ENCODE measurements around the gene GIMAP2.

Gene GIMAP2

DNA sequence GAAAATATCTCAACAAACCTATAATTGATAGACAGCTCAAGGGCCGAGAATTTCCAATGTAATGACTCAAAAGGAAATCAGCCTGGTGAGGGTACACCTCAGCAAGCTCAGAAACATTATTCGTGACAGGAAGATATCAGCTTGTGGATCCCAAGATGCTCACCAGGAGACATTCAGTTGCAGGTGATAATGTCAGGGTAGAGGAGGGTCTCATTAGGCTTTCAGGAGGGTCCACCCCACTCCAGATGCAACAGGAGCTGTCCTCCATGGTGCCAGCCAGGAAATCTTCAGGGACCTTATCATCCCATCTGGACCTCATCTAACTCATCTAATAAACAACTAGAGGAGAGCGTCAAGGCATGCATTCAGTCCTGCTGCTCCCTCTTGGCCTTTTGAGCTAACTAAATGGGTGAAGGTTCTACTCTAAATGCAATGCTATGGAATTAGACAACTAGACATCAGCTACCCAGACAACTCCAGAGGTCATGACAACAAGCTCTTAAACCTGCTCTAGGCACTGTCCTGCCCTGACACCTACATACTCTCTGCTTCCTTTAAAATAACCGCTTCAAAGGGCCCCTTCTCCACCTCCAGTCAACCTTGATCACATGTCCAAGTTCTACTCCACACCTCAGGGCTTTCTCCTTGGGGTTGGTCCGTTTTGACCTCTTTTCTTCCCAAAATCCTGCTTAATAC is 47.4 kb downstream of the GIMAP2 start:
- no peak for ATAC-seq (replicated peaks)
- Mint-ChIP-seq H3K4me3 (no peak overlapping the region), H3K4me1 (peaks cover 4 to 11% of the 10 kb centered on the region in 2 donors), H3K27me3 (peaks cover 0 to 10% of the 10 kb centered on the region in 2 donors), H3K36me3 (no peaks in the 10 kb centered on the region), H3K9me3 (peaks cover 7 to 8% of the 10 kb centered on the region in 2 donors), H3K27ac (no peak overlapping the region)
- no peak for DNase-seq

DNA sequence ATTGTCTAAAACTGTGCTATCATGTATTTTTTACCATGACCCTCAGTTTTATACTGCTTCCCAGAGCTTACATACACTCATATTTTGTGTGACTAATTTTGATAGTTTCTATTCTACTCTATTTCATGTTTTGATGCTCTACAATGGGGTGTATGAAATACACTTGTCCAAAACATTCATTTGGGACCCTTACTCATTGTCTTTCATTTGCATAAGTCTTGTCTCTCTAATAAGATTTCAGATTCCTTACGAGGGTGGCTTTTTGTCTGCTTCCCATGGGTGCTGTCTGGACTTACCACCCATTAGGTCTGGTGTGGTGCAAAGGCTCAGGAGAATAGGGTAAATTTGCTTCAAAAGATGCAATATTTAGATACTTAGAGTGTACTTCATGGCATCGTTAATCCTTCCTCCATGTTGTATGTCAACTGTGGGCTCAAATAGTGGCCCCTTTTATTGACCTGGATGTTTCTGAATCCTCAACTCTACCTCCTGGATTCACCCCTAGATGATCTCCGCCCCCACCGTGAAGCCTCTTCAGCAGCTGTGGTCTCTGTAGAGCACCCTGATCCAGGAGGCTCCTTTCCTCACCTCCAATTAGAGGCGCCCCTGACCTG is 48.1 kb downstream of the GIMAP2 start:
- no peak for ATAC-seq (replicated peaks)
- H3K27me3 Mint-ChIP-seq = peaks cover 6 to 15% of the 10 kb centered on the region in 2 donors
- H3K27ac Mint-ChIP-seq = no peak overlapping the region
- no peak for DNase-seq
- peaks cover 4 to 16% of the 10 kb centered on the region in 2 donors for H3K4me1 Mint-ChIP-seq
- peaks cover 3 to 4% of the 10 kb centered on the region in 2 donors for H3K9me3 Mint-ChIP-seq
- H3K36me3 Mint-ChIP-seq = no peaks in the 10 kb centered on the region
- no peak overlapping the region for H3K4me3 Mint-ChIP-seq

DNA sequence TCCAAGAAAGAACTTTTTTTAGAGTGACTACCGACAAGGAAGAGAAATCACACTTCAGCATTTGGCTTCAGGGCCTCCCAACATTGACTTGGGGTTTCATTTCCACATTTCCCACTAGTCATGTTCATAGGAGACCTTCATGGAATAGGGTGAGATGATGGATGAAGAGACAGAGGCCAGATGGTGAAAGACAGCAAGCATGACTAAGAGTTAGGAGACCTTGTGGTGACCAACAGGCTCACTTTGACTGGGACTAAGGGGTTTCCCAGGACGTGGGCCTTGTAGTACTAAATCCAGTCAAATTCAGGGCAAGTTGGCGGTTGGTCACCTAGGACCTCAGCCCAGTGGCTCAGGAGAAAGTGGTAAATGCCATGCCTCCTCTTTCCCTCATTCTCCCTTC is 48.7 kb downstream of the GIMAP2 start:
- H3K9me3 Mint-ChIP-seq = peaks cover 0 to 3% of the 10 kb centered on the region in 2 donors
- H3K27ac Mint-ChIP-seq = no peak overlapping the region
- H3K4me1 Mint-ChIP-seq = peaks cover 4 to 16% of the 10 kb centered on the region in 2 donors
- ATAC-seq (replicated peaks) (peak in 1 of 2 donors; percentile 28), DNase-seq (no peak)
- H3K36me3 Mint-ChIP-seq = no peaks in the 10 kb centered on the region
- H3K4me3 Mint-ChIP-seq = no peak overlapping the region
- peaks cover 10 to 18% of the 10 kb centered on the region in 2 donors for H3K27me3 Mint-ChIP-seq

- H3K4me1 Mint-ChIP-seq = peaks cover 4 to 16% of the 10 kb centered on the region in 2 donors
- H3K27me3 Mint-ChIP-seq = peaks cover 14 to 22% of the 10 kb centered on the region in 2 donors
- no peaks in the 10 kb centered on the region for H3K36me3 Mint-ChIP-seq
- no peak overlapping the region for H3K4me3 Mint-ChIP-seq
- DNase-seq (no peak), ATAC-seq (replicated peaks) (no peak)
- H3K9me3 Mint-ChIP-seq = peaks cover 4% of the 10 kb centered on the region in 2 donors
- no peak overlapping the region for H3K27ac Mint-ChIP-seq
Measured at GRCh38 chr7:150735596-150736358, 50.3 kb downstream of the GIMAP2 start.

- Mint-ChIP-seq H3K4me1 (peaks cover 4 to 16% of the 10 kb centered on the region in 2 donors), H3K9me3 (peaks cover 4% of the 10 kb centered on the region in 2 donors), H3K4me3 (peak overlapping the region; percentile 73 to 74), H3K27ac (no peak overlapping the region), H3K27me3 (peaks cover 14 to 22% of the 10 kb centered on the region in 2 donors), H3K36me3 (no peaks in the 10 kb centered on the region)
- no peak for DNase-seq
- peak; percentile 4 to 16 for ATAC-seq (replicated peaks)
Measured at GRCh38 chr7:150736864-150737263, 51.4 kb downstream of the GIMAP2 start.

DNA sequence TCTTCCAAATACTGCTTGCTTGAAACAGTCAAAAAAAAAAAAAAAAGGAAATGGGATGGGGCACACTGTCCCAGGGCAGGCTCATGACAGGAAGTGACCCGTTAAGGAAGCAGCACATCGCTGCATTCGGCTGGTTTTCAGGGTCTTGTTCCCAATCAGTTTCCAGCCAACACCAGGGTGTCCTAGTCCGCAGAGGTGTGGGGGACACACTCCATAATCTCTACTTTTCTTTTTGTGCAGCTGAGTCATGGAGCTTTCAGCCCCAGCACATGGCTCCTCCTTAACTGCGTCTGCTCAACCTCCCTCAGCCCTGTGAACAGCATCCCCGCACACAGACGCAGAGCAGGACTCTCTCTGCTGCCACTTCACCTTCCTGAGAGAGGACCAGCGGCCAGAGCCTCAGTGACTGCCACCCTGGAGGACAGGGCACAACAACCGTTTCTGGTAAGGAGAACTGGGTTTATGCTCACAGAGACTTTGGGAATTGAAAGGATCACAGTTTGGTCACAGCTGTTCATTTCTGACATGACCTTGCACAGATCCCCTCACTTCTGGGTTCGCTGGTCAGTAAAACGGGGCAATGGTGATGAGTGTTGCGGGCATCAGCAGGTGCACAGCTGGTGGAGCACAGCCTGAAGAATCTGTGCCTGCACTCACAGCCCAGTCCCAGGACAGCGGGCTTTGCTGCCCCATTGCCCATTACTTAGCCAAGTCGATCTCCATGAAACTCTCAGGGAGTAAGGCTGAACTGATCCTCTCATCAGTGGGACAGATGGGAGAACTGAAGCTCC is 52.0 kb downstream of the GIMAP2 start, which contains the start of gene GIMAP5:
Gene GIMAP5, plus strand, starts transcription at position 154 of the 791 bp plus-strand sequence. CDS start 3,467 bp downstream, outside the sequence.
- DNase-seq (no peak), ATAC-seq (replicated peaks) (peak; percentile 67 to 83)
- Mint-ChIP-seq H3K27ac (peak within 1 kb of the TSS; percentile 9), H3K9me3 (peaks cover 4% of the 10 kb centered on the region in 2 donors), H3K36me3 (no peaks in the 10 kb centered on the region), H3K27me3 (peaks cover 14 to 24% of the 10 kb centered on the region in 2 donors), H3K4me1 (peaks cover 4 to 16% of the 10 kb centered on the region in 2 donors), H3K4me3 (peak within 1 kb of the TSS; percentile 73 to 74)

GRCh38 chr7:150738092-150738491 is 52.6 kb downstream of the GIMAP2 start:
- Mint-ChIP-seq H3K4me1 (peaks cover 4 to 16% of the 10 kb centered on the region in 2 donors), H3K36me3 (no peaks in the 10 kb centered on the region), H3K27ac (no peak overlapping the region), H3K4me3 (peak overlapping the region; percentile 9 to 74), H3K9me3 (peaks cover 4% of the 10 kb centered on the region in 2 donors), H3K27me3 (peaks cover 14 to 26% of the 10 kb centered on the region in 2 donors)
- no peak for ATAC-seq (replicated peaks)
- DNase-seq = no peak

GRCh38 chr7:150738591-150739001 is 53.1 kb downstream of the GIMAP2 start:
- no peak for ATAC-seq (replicated peaks)
- no peak overlapping the region for H3K27ac Mint-ChIP-seq
- H3K4me3 Mint-ChIP-seq = no peak overlapping the region
- peaks cover 4% of the 10 kb centered on the region in 2 donors for H3K9me3 Mint-ChIP-seq
- H3K4me1 Mint-ChIP-seq = peaks cover 4 to 16% of the 10 kb centered on the region in 2 donors
- H3K36me3 Mint-ChIP-seq = no peaks in the 10 kb centered on the region
- no peak for DNase-seq
- peaks cover 14 to 26% of the 10 kb centered on the region in 2 donors for H3K27me3 Mint-ChIP-seq

GRCh38 chr7:150739033-150739432 is 53.5 kb downstream of the GIMAP2 start:
- Mint-ChIP-seq H3K4me3 (no peak overlapping the region), H3K36me3 (no peaks in the 10 kb centered on the region), H3K9me3 (peaks cover 4% of the 10 kb centered on the region in 2 donors), H3K27me3 (peaks cover 14 to 26% of the 10 kb centered on the region in 2 donors), H3K27ac (no peak overlapping the region), H3K4me1 (peaks cover 4 to 16% of the 10 kb centered on the region in 2 donors)
- DNase-seq = no peak
- ATAC-seq (replicated peaks) = no peak

DNA sequence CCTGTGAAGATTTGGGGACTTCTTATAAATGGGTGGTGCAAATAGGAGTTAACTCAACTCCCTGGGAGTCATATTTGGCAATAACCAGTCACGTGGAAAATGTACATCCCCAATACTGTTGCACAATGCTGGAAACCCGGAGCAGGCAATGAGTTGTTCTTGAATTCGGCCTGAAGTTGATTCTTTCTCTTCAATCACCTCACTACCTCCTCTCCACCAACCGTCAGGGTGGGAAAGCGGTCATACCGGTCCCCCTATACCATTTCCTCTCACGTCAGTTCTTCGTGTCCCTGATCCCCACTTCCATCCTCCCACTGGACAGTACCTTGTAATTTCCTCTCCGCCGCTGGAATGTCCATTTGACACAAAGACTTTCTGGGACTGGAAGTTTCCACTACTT is 54.5 kb downstream of the GIMAP2 start:
- no peak for DNase-seq
- peaks cover 4 to 16% of the 10 kb centered on the region in 2 donors for H3K4me1 Mint-ChIP-seq
- H3K36me3 Mint-ChIP-seq = no peaks in the 10 kb centered on the region
- no peak overlapping the region for H3K4me3 Mint-ChIP-seq
- peaks cover 2 to 4% of the 10 kb centered on the region in 2 donors for H3K9me3 Mint-ChIP-seq
- peaks cover 14 to 25% of the 10 kb centered on the region in 2 donors for H3K27me3 Mint-ChIP-seq
- no peak for ATAC-seq (replicated peaks)
- no peak overlapping the region for H3K27ac Mint-ChIP-seq

- Mint-ChIP-seq H3K36me3 (no peaks in the 10 kb centered on the region), H3K9me3 (peaks cover 2 to 4% of the 10 kb centered on the region in 2 donors), H3K27me3 (peaks cover 14 to 23% of the 10 kb centered on the region in 2 donors), H3K4me1 (peaks cover 3 to 10% of the 10 kb centered on the region in 2 donors), H3K27ac (no peak overlapping the region), H3K4me3 (no peak overlapping the region)
- ATAC-seq (replicated peaks) (no peak), DNase-seq (no peak)
Measured at GRCh38 chr7:150742286-150742968, 56.9 kb downstream of the GIMAP2 start.
